AG04449 (cell line): ENCODE results near the gene NUDT2.

ENCODE experiments used
- CTCF ChIA-PET: fragments of 350-600 bp; formaldehyde crosslinking; extraction: SDS; loops from one replicate; lab custom pipeline; 2021; ENCODE audit warnings: antibody characterized with exemption; lab: Yijun Ruan, JAX
- POLR2A ChIA-PET: fragments of 400-600, 350-600 bp; formaldehyde crosslinking; extraction: SDS; loops from one replicate; lab custom pipeline; 2020; ENCODE audit warnings: antibody characterized with exemption, inconsistent platforms; lab: Yijun Ruan, JAX
- DNase-seq: peaks from one replicate; pipeline ENCODE4 v3.0.0-alpha.2; 2010; ENCODE audit warnings: low read depth, low spot score
- H3K4me3 ChIP-seq: 2 replicates; pipeline ENCODE4 v1.5.1; 2011; ENCODE audit warnings: low read depth, mild to moderate bottlenecking, control low read depth, low read length
- CTCF ChIP-seq: IDR thresholded peaks from one replicate; pipeline ENCODE4 v1.5.1; 2011; ENCODE audit warnings: mild to moderate bottlenecking, moderate library complexity, low read length, control low read depth, inconsistent platforms; ENCODE audit not compliant: insufficient read depth; ENCODE audit errors: missing control alignments

Gene NUDT2

GRCh38 chr9:34326690-34327089, 2.7 kb upstream of the NUDT2 start:
- CTCF ChIA-PET, result no interaction called here

GRCh38 chr9:34328500-34328986, 826 bp upstream of the NUDT2 start:
- no peak for DNase-seq
- H3K4me3 ChIP-seq, result peak overlapping the region; percentile 91
- TF ChIP-seq CTCF, result no peak
- POLR2A ChIA-PET, result no interaction called here
- CTCF ChIA-PET, result interaction anchor here (1.0 to 1.2 kb wide), 2 partner anchors 76 to 275 kb away, joined by 3 to 4 read pairs; no protein-coding TSS in a partner anchor

More at GRCh38 chr9:34326690-34327089, 2.7 kb upstream of the NUDT2 start:
- DNase-seq, result no peak
- no peak overlapping the region for H3K4me3 ChIP-seq
- no peak for TF ChIP-seq CTCF
- POLR2A ChIA-PET, result no interaction called here

- no peak for TF ChIP-seq CTCF
- CTCF ChIA-PET, result interaction anchor here (0.8 to 7.3 kb wide), 11 partner anchors 8 to 304 kb away, joined by 3 to 154 read pairs (median 8); partner anchors contain the start of gene MYORG
- POLR2A ChIA-PET, result interaction anchor here (0.7 kb wide), 1 partner anchor 143 kb away, joined by 3 read pairs; no protein-coding TSS in a partner anchor
- H3K4me3 ChIP-seq, result no peak overlapping the region
- no peak for DNase-seq
Observed at GRCh38 chr9:34331196-34331595, 1.8 kb downstream of the NUDT2 start.

GRCh38 chr9:34332076-34332964, 3.0 kb downstream of the NUDT2 start:
- no peak for DNase-seq
- TF ChIP-seq CTCF, result peak; percentile 35
- POLR2A ChIA-PET, result no interaction called here
- no peak overlapping the region for H3K4me3 ChIP-seq
- CTCF ChIA-PET, result interaction anchor here (0.7 to 7.3 kb wide), 23 partner anchors 12 to 314 kb away, joined by 3 to 154 read pairs (median 5); partner anchors contain the start of genes GALT, MYORG and RPP25L

GRCh38 chr9:34333836-34334235, 4.5 kb downstream of the NUDT2 start:
- ChIA-PET POLR2A (no interaction called here), CTCF (interaction anchor here (0.6 to 7.3 kb wide), 16 partner anchors 10 to 301 kb away, joined by 3 to 154 read pairs (median 5); partner anchors contain the start of gene MYORG)
- no peak for DNase-seq
- H3K4me3 ChIP-seq, result no peak overlapping the region
- TF ChIP-seq CTCF, result no peak
